ENCODE data around the gene GDPGP1.
"Not testable (repeated sequence)": the region's sequence is repeated elsewhere in the genome, so short reads cannot be mapped to it uniquely, and the experiment has no call there.

GDPGP1 gene

DNA sequence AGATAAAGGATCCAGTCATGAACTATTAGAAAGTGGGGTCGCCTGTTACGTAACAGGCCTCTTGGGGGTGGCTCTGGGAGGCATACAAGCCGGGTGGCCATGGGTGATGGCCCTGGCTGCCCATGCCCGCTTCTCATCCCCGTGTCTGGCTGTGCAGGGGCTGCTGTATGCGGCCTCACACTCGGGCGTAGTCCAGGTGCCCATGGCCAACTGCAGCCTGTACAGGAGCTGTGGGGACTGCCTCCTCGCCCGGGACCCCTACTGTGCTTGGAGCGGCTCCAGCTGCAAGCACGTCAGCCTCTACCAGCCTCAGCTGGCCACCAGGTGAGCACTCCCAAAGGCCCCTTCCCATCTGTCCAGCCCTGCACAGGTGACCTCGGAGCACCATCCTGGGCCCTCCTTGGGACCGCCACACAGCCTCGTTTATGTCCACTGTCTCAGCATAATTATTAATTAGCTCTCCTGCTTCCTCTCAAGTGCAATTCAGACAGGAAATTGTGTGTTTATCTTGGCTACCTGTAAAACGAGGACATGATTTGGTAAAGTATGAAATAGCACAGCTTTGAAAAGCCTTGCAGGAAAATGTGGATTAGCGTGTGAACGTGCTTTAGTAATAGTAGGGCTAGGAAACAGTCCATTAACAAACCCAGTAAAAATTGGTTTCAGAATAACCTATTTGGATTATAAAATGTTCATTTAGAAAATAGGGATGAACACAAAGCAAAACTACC, 8.3 kb upstream of the GDPGP1 start:
- DNase-seq (ENCODE audit: low read depth) = no peak

GRCh38 chr15:90227336-90227735, 6.7 kb upstream of the GDPGP1 start:
- no peak for DNase-seq (ENCODE audit: low read depth)

DNA sequence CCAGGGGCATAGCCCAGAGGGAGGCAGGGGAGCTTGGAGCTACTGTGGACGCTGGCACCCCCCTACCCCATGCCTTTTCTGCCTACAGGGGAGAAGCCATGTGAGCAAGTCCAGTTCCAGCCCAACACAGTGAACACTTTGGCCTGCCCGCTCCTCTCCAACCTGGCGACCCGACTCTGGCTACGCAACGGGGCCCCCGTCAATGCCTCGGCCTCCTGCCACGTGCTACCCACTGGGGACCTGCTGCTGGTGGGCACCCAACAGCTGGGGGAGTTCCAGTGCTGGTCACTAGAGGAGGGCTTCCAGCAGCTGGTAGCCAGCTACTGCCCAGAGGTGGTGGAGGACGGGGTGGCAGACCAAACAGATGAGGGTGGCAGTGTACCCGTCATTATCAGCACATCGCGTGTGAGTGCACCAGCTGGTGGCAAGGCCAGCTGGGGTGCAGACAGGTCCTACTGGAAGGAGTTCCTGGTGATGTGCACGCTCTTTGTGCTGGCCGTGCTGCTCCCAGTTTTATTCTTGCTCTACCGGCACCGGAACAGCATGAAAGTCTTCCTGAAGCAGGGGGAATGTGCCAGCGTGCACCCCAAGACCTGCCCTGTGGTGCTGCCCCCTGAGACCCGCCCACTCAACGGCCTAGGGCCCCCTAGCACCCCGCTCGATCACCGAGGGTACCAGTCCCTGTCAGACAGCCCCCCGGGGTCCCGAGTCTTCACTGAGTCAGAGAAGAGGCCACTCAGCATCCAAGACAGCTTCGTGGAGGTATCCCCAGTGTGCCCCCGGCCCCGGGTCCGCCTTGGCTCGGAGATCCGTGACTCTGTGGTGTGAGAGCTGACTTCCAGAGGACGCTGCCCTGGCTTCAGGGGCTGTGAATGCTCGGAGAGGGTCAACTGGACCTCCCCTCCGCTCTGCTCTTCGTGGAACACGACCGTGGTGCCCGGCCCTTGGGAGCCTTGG, 5.9 kb upstream of the GDPGP1 start:
- no peak for DNase-seq (ENCODE audit: low read depth)

DNA sequence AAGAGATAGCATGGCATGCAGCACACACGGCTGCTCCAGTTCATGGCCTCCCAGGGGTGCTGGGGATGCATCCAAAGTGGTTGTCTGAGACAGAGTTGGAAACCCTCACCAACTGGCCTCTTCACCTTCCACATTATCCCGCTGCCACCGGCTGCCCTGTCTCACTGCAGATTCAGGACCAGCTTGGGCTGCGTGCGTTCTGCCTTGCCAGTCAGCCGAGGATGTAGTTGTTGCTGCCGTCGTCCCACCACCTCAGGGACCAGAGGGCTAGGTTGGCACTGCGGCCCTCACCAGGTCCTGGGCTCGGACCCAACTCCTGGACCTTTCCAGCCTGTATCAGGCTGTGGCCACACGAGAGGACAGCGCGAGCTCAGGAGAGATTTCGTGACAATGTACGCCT, 5.0 kb upstream of the GDPGP1 start:
- DNase-seq (ENCODE audit: low read depth) = no peak

GRCh38 chr15:90230071-90230494, 3.9 kb upstream of the GDPGP1 start:
- no peak for DNase-seq (ENCODE audit: low read depth)

DNA sequence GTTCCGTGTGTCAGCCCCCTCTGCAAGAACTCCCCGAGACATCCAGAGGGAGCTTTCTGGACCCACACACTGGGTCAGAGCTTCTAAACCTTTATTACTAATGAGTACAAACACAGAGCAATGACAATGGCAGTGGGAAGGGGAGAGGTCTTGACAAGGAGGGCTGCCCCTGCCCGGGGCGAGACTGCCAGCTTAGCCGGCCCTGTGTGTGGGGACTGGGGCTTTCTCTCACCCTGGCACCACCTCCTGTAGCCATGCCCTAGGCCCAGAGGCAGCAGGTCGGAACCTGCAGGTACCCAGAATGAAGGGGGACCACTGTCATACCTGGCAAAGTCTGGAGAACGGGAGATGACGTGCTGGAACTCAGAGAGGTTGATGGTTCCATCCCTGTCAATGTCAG, 3.4 kb upstream of the GDPGP1 start:
- no peak for DNase-seq (ENCODE audit: low read depth)

DNA sequence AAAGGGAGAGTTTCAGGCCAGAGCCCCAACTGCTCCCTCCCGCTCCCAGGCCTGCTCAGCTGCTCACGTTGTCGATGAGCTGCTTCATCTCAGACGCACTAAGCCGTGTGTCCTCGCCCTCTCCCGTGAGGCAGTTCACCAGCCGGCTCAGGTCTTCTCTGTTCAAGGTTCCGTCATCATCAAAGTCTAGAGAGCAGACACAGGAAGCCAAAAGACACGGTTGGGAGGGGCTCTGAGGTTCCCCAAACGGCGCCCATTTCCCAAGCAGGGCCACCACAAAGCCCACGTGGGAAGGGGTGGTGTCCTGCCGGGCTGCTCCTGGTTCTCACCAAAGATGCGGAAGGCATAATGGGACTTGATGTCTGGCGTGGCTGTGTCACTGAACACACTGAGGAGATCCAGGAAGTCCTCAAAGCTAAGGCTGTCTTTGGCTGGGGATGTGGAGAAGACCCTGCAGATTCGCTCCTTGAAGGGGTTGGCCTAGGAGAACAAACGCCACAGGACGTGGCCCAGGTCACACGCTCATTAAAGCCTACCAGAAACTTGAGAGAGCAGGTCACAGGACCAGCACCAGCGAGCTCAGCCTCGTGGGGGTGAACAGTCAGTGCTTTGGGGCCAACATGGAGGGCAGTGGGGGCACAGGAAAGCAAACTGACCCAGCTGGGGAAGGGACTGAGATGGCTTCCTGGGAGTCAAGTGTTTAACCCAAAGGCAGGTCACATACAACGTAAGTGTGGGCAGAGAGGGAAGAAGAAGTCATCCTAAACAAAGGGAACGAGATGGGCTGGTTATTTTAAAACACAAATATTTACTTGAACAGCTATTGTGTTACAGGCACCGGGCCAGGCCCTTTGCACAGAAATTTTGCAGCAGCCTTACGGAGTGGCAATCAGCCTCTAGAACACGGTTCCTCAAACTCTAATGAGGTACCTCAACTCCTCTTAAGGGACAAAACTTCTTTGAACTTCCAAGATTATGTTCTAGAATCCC, 2.7 kb upstream of the GDPGP1 start:
- DNase-seq (ENCODE audit: low read depth) = peak; percentile 22

DNA sequence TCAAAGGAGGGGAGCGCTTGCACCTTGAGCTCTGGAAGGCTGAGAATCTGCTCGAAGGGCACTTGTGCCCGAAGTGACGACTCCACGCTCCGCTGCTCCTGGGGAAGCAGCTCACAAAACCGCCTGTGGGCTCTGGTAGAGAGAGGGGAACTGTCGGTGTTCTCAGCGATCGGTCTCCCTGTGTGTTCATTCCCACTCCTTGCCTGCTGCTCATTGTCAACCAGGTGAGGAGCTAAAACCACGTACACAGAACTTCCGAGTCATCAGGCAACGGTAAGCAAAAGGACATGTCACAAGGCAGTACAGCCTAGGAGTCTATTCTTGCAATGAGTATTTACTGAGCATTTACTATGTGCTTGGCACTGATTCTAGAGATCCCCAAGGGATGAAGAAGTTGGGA, 1.8 kb upstream of the GDPGP1 start:
- DNase-seq (ENCODE audit: low read depth) = no peak

GRCh38 chr15:90232941-90233386, 1.0 kb upstream of the GDPGP1 start:
- DNase-seq (ENCODE audit: low read depth) = no peak

GRCh38 chr15:90233387-90234095, 468 bp upstream of the GDPGP1 start, which contains the start of gene CIB1:
TSS of gene CIB1 (minus strand) at chr15:90233941. CDS start at chr15:90233885, 56 bp downstream.
- DNase-seq (ENCODE audit: low read depth) = peak; percentile 92

GRCh38 chr15:90239371-90239770, 5.4 kb downstream of the GDPGP1 start:
- no peak for DNase-seq (ENCODE audit: low read depth)

DNA sequence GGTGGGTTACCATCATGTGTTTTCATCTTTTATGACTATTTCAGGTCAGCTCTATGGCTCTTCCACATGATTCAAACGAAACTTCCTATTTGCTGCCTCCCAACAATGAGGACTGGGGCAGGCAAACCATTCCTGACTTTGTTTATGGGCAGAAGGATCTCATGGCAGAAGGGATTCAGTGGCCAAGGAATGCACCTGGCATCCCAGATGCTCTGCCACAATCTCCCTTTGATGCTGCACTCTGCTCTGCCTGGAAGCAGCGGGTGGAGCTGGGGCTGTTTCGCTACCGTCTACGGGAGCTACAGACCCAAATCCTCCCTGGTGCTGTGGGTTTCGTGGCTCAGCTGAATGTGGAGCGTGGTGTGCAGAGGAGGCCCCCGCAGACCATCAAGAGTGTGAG, 6.8 kb downstream of the GDPGP1 start:
- no peak for DNase-seq (ENCODE audit: low read depth)

DNA sequence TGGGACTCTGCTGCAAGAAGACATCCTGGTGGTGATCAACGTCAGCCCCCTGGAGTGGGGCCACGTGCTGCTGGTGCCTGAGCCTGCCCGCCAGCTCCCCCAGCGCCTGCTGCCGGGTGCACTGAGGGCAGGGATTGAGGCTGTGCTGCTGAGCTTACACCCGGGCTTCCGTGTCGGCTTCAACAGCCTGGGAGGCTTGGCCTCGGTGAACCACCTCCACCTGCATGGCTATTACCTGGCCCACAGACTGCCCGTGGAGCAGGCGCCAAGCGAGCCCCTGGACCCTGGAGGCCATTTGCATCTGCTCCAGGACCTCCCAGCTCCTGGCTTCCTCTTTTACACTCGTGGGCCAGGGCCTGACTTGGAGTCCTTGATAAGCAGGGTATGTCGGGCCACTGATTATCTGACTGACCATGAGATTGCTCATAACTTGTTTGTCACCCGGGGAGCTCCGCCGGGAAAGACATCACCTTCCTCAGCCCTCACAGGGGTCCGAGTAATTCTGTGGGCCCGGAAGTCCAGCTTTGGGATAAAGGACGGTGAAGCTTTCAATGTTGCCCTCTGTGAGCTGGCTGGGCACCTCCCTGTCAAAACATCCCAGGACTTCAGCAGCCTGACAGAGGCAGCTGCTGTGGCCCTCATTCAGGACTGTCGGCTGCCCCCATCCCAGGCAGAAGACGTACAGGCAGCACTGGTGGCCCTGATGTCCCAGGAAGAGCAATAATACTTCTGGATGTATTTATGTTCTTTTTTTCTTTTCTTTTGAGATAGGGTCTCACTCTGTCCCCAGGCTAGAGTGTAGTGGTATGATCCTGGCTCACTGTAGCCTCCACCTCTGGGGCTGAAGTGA, 7.6 kb downstream of the GDPGP1 start:
- DNase-seq (ENCODE audit: low read depth) = no peak

DNA sequence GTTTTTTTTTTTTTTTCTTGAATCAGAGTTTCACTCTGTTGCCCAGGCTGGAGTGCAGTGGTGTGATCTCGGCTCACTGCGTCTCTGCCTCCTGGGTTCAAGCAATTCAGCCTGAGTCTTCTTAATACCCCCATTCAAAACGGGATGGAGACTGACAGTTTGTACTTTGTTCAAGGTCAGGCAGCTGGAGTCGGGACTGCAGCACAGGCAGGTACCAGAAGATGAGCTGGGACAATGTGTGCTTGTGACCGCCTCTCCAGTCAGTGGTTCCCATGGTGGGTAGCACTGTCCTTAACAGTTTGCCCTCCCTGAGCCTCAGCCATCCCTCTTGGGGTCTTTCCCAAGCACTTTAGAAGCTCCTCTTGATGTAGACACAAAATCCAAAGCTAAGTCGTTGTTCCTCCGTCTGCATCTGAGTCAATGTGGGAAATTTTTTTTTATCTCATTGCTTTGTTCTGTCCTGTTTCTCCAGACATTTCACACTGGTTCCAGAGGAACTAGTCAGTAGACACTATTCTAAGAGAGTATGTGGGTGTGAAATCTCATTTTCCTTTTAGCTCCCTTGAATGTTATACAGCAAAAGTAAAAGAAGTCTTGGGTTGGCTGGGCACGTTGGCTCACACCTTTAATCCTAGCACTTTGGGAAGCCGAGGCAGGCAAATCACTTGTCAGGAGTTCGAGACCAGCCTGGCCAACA, 10.1 kb downstream of the GDPGP1 start:
- DNase-seq (ENCODE audit: low read depth) = no peak

GRCh38 chr15:90248789-90249202, 14.8 kb downstream of the GDPGP1 start:
- no peak for DNase-seq (ENCODE audit: low read depth)

DNA sequence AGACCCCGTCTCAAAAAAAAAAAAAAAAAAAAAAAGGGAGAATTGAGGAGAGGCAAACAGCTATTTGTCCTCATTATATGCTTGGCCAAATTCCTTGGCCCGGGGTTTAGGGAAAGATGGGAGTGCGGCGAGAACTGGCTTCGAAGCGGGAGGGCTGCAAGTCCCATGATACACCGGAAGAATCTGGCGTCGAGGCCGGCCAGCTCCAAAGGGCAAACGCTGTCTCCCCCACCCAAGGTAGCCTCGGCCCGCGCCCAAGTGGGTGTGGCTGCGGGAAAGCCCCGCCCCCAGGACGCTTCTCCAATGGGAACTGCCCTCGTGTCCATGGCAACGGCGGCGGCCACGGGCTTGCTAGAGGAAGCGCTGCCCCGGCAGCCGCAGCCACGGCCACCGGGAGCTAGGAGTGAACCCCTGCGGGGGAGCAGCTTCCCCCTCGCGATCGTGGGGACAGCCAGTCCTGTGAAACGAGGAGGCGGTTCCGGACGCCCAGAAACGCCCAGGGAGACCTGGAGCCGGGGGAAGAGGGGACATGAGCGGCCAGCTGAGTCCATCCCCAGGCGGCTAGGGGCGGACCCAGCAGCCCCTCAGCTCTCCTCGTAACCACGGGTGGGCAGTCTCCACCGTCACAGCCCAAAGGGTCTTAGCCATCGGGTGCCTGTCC, 15.3 kb downstream of the GDPGP1 start, which contains the start of gene TTLL13:
Gene TTLL13, plus strand, starts transcription at position 354 of the 661 bp plus-strand sequence. CDS start 1,075 bp downstream, outside the sequence.
- peak; percentile 79 for DNase-seq (ENCODE audit: low read depth)

DNA sequence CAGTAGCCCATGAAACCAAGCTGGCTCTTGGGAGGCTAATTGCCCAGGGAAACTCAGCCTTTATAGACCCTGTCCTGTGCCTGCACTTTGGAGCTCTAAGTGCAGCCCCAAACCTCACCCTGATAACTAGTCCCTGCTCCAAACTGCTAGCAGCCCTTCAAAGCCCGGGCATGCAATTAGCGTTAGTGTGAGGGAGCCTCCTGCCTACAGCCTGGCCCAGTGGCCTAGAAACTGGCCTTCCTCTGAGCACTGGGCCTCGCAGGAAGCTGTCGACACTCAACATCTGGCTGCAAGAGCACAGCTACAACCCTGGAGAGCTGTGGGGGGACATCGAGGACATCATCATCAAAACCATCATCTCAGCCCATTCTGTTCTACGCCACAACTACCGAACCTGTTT, 23.8 kb downstream of the GDPGP1 start:
- DNase-seq (ENCODE audit: low read depth) = no peak

DNA sequence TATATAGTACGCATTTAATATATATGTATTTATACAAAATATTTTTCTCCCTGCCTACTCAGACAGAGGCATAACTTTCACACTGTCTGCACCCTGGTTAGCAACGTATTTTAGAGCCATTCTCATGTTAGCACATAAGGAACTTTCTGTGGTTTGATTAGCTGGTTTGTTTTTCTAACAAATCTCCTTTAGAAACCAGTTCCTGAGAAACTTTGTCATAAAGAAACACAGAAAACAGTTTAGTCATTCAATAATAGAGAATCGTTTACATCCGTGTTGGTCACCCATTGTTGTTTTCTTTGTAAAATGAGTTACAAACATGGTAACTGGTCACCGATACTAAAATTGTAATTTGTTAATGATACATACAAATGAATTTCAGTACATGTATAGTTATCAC, 25.5 kb downstream of the GDPGP1 start:
- DNase-seq (ENCODE audit: low read depth) = no peak

DNA sequence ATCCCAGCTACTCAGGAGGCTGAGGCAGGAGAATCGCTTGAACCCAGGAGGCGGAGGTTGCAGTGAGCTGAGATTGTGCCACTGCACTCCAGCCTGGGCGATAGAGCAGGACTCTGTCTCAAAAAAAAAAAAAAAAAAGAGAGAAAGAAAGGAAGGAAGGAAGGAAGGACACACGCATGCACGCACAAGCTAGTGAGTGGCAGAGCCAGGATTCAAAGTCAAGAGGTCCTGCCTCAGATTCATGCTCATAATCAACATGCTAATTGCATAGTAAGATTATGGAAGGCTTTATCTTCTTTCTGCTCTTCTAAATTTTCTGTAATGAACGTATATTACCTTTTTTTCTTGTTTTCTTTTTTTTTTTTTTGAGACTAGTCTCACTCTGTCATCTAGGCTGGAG, 26.7 kb downstream of the GDPGP1 start:
- not testable (repeated sequence) for DNase-seq (ENCODE audit: low read depth)

Measured in stimulated activated CD8-positive, alpha-beta memory T cell treated with anti-CD3 and anti-CD28 coated beads, Interleukin-7, amount 100 ng/mL, for 24 hours (primary cell).